GM23338 (cell line): Measurements from ENCODE around the gene LARGE1. TPM values are rescaled to one million over a fixed set of nuclear protein-coding genes. Genes with fewer than 3 reads are reported as not detected.

Source experiments
- ATAC-seq: fragments of 200-7000 bp; cut with Tn5 transposase; 3 replicates; pipeline ENCODE4 v1.9.1; 2020
- DNase-seq: peaks from one replicate; pipeline ENCODE4 v3.0.0-alpha.2; 2015; ENCODE audit warnings: low spot score
- H2AFZ ChIP-seq: fragments of 200-600 bp; sonication (generic); 2 replicates; pipeline ENCODE4 v1.8.0; 2016; ENCODE audit warnings: antibody characterized with exemption, mild to moderate bottlenecking, moderate library complexity
- H3F3A ChIP-seq: fragments of 200-600 bp; sonication (generic); replicated peaks from 2 replicates; pipeline ENCODE4 v1.8.0; 2017; ENCODE audit warnings: antibody characterized with exemption, mixed run types, low read depth
- H3K27ac ChIP-seq: fragments of 200-600 bp; sonication (generic); 2 replicates; pipeline ENCODE4 v1.6.1; 2016; ENCODE audit warnings: low read depth
- H3K27me3 ChIP-seq: fragments of 200-600 bp; sonication (generic); 2 replicates; pipeline ENCODE4 v1.8.0; 2016; ENCODE audit warnings: mild to moderate bottlenecking, mixed run types, moderate library complexity; ENCODE audit not compliant: insufficient read depth
- H3K36me3 ChIP-seq: fragments of 200-600 bp; sonication (generic); 2 replicates; pipeline ENCODE4 v1.8.0; 2016; ENCODE audit warnings: mild to moderate bottlenecking; ENCODE audit not compliant: insufficient read depth
- H3K4me1 ChIP-seq: fragments of 200-600 bp; sonication (generic); 2 replicates; pipeline ENCODE4 v1.8.0; 2016; ENCODE audit warnings: mild to moderate bottlenecking, moderate library complexity; ENCODE audit not compliant: insufficient read depth
- H3K4me2 ChIP-seq: fragments of 200-600 bp; sonication (generic); 2 replicates; pipeline ENCODE4 v1.7.1; 2017; ENCODE audit warnings: mixed run types
- H3K4me3 ChIP-seq: fragments of 200-600 bp; sonication (generic); 2 replicates; pipeline ENCODE4 v1.6.1; 2016; ENCODE audit warnings: mixed run types
- H3K79me2 ChIP-seq: fragments of 200-600 bp; sonication (generic); replicated peaks from 2 replicates; pipeline ENCODE4 v1.8.0; 2017; ENCODE audit warnings: mild to moderate bottlenecking; ENCODE audit not compliant: insufficient read depth
- H3K9me2 ChIP-seq: fragments of 200-600 bp; sonication (generic); 2 replicates; pipeline ENCODE4 v1.8.0; 2017; ENCODE audit not compliant: insufficient read depth
- H4K20me1 ChIP-seq: fragments of 200-600 bp; sonication (generic); replicated peaks from 2 replicates; pipeline ENCODE4 v1.8.0; 2017; ENCODE audit warnings: mild to moderate bottlenecking; ENCODE audit not compliant: insufficient read depth
- H3K27ac Mint-ChIP-seq: 2 replicates; pipeline ENCODE4 v1.8.0; 2020; ENCODE audit warnings: inconsistent platforms, mild to moderate bottlenecking, moderate library complexity, mixed read lengths
- H3K27me3 Mint-ChIP-seq: 3 replicates; pipeline ENCODE4 v1.8.0; 2022; ENCODE audit warnings: low read depth, mild to moderate bottlenecking, moderate library complexity, mixed read lengths, inconsistent platforms; ENCODE audit not compliant: insufficient read depth, poor library complexity
- H3K36me3 Mint-ChIP-seq: 3 replicates; pipeline ENCODE4 v1.8.0; 2021; ENCODE audit warnings: low read depth, mild to moderate bottlenecking, inconsistent platforms, moderate library complexity, mixed read lengths
- H3K4me1 Mint-ChIP-seq: 3 replicates; pipeline ENCODE4 v1.8.0; 2020; ENCODE audit warnings: mild to moderate bottlenecking, inconsistent platforms, mixed read lengths
- H3K4me3 Mint-ChIP-seq: 3 replicates; pipeline ENCODE4 v1.8.0; 2021; ENCODE audit warnings: moderate library complexity, mild to moderate bottlenecking, inconsistent platforms, mixed read lengths
- H3K9me3 Mint-ChIP-seq: 3 replicates; pipeline ENCODE4 v1.8.0; 2020; ENCODE audit warnings: moderate library complexity, mild to moderate bottlenecking, inconsistent platforms, mixed read lengths
- CREB1 ChIP-seq: fragments of 250-450 bp; sonication (Bioruptor Pico); IDR thresholded peaks from 2 replicates; pipeline ENCODE4 v1.5.0; 2020; ENCODE audit warnings: low read depth, mild to moderate bottlenecking, moderate library complexity
- CTCF ChIP-seq, 2 experiments: fragments of 200-600 bp in 1 of 2; sonication (generic) in 1 of 2; conservative IDR thresholded peaks; 2 replicates each; pipeline versions ENCODE4 v1.5.1 to v1.6.1; 2016 to 2017; ENCODE audit warnings: antibody characterized with exemption in 2 of 2, low read depth in 2 of 2, mild to moderate bottlenecking in 2 of 2, moderate library complexity in 1 of 2
- EZH2 ChIP-seq: fragments of 200-600 bp; sonication (generic); IDR thresholded peaks from one replicate; pipeline ENCODE4 v1.8.0; 2017; ENCODE audit warnings: antibody characterized with exemption, mild to moderate bottlenecking, low read depth; ENCODE audit not compliant: unreplicated experiment
- EZH2phosphoT487 ChIP-seq: fragments of 200-600 bp; sonication (generic); IDR thresholded peaks from one replicate; pipeline ENCODE4 v1.8.1; 2018; ENCODE audit warnings: antibody characterized with exemption; ENCODE audit not compliant: unreplicated experiment
- JUNB ChIP-seq: IDR thresholded peaks from one replicate; pipeline ENCODE4 v1.6.1; 2016; ENCODE audit warnings: antibody characterized with exemption; ENCODE audit not compliant: unreplicated experiment
- NANOG ChIP-seq: IDR thresholded peaks from 2 replicates; pipeline ENCODE4 v1.6.1; 2016; ENCODE audit warnings: antibody characterized with exemption, borderline replicate concordance
- POLR2AphosphoS5 ChIP-seq: IDR thresholded peaks from 2 replicates; pipeline ENCODE4 v1.6.1; 2016; ENCODE audit warnings: antibody characterized with exemption, low read depth
- REST ChIP-seq: IDR thresholded peaks from one replicate; pipeline ENCODE4 v1.6.1; 2018; ENCODE audit warnings: antibody characterized with exemption; ENCODE audit not compliant: unreplicated experiment
- STAT1 ChIP-seq: IDR thresholded peaks from one replicate; pipeline ENCODE4 v1.6.1; 2016; ENCODE audit warnings: antibody characterized with exemption; ENCODE audit not compliant: unreplicated experiment
- ZNF114 ChIP-seq: fragments of 250-450 bp; sonication (Bioruptor Pico); IDR thresholded peaks from 2 replicates; pipeline ENCODE4 v1.5.0; 2020; ENCODE audit warnings: mild to moderate bottlenecking, moderate library complexity
- ZNF331 ChIP-seq: fragments of 250-450 bp; sonication (Bioruptor Pico); IDR thresholded peaks from 2 replicates; pipeline ENCODE4 v1.5.0; 2020; ENCODE audit warnings: low read depth, mild to moderate bottlenecking, moderate library complexity
- polyA plus RNA-seq: library from polyadenylated mRNA; unstranded; fragments of >200 nt; fragmentation: Nextera tagmentation; extraction: Ambion mirVana; gene quantifications from 2 replicates; pipeline ENCODE4 v1.2.1, GENCODE V29; 2016
- total RNA-seq: library from RNA; depleted of rRNA; stranded (reverse); fragments of >200 nt; shearing (Covaris generic); gene quantifications from 2 replicates; pipeline ENCODE4 v1.2.3, GENCODE V29; 2014
- TF ChIP-seq, protein P1 (sequence below): IDR thresholded peaks from 2 replicates; pipeline ENCODE4 v1.6.1; 2016; ENCODE audit warnings: antibody characterized with exemption

LARGE1 gene
- total and polyA plus RNA-seq, 2 experiments from 2014 or later, result 12.8 to 75.6 TPM

GRCh38 chr22:33682927-33683326 is 237.3 kb downstream of the LARGE1 start:
- DNase-seq, result no peak
- H4K20me1 ChIP-seq, result peaks cover 15% of the 10 kb centered on the region; the same call in 1 of the 2 replicates

More at GRCh38 chr22:33682927-33683326, 237.3 kb downstream of the LARGE1 start:
- Histone ChIP-seq H3K9me2 (0 out of 2 replicates have a peak, but pooled peaks cover 6% of the 10 kb centered on the region), H3K27ac (no peak overlapping the region), H3K79me2 (peaks cover 80% of the 10 kb centered on the region), H3K36me3 (no peaks in the 10 kb centered on the region), H3K27me3 (no peaks in the 10 kb centered on the region), H3K4me1 (peaks cover 15% of the 10 kb centered on the region), H3F3A (no peaks in the 10 kb centered on the region), H3K4me3 (no peak overlapping the region), H2AFZ (no peak overlapping the region), H3K4me2 (no peak overlapping the region)
- Mint-ChIP-seq H3K27ac (no peak overlapping the region), H3K36me3 (peaks cover 18% of the 10 kb centered on the region; the same call in 2 of the 3 replicates), H3K4me3 (no peak overlapping the region), H3K27me3 (peaks cover 5% of the 10 kb centered on the region), H3K9me3 (peaks cover 3% of the 10 kb centered on the region; the same call in 2 of the 3 replicates), H3K4me1 (peaks cover 23% of the 10 kb centered on the region)
- ATAC-seq, result no peak
- no peak for TF ChIP-seq JUNB
- no peak for TF ChIP-seq ZNF114 (CRISPR knock-in tag)
- no peak for TF ChIP-seq POLR2AphosphoS5
- TF ChIP-seq STAT1, result no peak
- no peak for TF ChIP-seq CREB1
- no peak for TF ChIP-seq REST
- no peak for TF ChIP-seq ZNF331 (CRISPR knock-in tag)
- TF ChIP-seq, protein P1, sequence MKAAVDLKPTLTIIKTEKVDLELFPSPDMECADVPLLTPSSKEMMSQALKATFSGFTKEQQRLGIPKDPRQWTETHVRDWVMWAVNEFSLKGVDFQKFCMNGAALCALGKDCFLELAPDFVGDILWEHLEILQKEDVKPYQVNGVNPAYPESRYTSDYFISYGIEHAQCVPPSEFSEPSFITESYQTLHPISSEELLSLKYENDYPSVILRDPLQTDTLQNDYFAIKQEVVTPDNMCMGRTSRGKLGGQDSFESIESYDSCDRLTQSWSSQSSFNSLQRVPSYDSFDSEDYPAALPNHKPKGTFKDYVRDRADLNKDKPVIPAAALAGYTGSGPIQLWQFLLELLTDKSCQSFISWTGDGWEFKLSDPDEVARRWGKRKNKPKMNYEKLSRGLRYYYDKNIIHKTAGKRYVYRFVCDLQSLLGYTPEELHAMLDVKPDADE, result no peak
- TF ChIP-seq EZH2, result no peak
- no peak for TF ChIP-seq NANOG
- no peak for TF ChIP-seq CTCF (conservative IDR thresholded peaks at IDR 0.05; ENCODE audit: low read depth in 2 of 2)
- no peak for TF ChIP-seq EZH2phosphoT487
